ENCODE measurements around the gene TXNRD2. TPM values are rescaled to one million over a fixed set of nuclear protein-coding genes. Genes with fewer than 3 reads are reported as not detected.
"Not testable (repeated sequence)": the region's sequence is repeated elsewhere in the genome, so short reads cannot be mapped to it uniquely, and the experiment has no call there.

TXNRD2 gene
- total RNA-seq, 1 experiment from 2014 or later, result 29.5 TPM

- TF ChIP-seq SIN3A (IDR thresholded peaks at IDR 0.05; ENCODE audit: borderline replicate concordance, insufficient read depth, low read depth, low read length), result no peak
- no peak for TF ChIP-seq CTCF (IDR thresholded peaks at IDR 0.05)
- no peak for TF ChIP-seq REST (IDR thresholded peaks at IDR 0.05; ENCODE audit: insufficient read depth in 1 of 2, low read depth in 2 of 2, low read length in 1 of 2)
- no peak for TF ChIP-seq POLR2AphosphoS5 (IDR thresholded peaks at IDR 0.05; ENCODE audit: low read depth, low read length)
- no peak for TF ChIP-seq TCF7L2 (IDR thresholded peaks at IDR 0.05; ENCODE audit: low read depth, low read length)
- no peak for ATAC-seq
- Histone ChIP-seq H3K4me1 (ENCODE audit: control insufficient read depth, insufficient read depth, low read length) (no peaks in the 10 kb centered on the region), H3K9me3 (ENCODE audit: control insufficient read depth, insufficient read depth, low read depth, low read length) (no peaks in the 10 kb centered on the region), H3K27ac (ENCODE audit: low read length) (no peak overlapping the region), H3K4me3 (ENCODE audit: low read depth in 2 of 2, low read length in 2 of 2) (no peak overlapping the region), H3K36me3 (ENCODE audit: control insufficient read depth, insufficient read depth, low read length) (no peaks in the 10 kb centered on the region), H3K27me3 (ENCODE audit: control insufficient read depth, insufficient read depth, low read length) (no peaks in the 10 kb centered on the region)
- ChIA-PET CTCF (no interaction called here), POLR2A (no interaction called here)
- intact Hi-C loops (cut with micrococcal nuclease; ENCODE audit: unreplicated experiment), result no loop called here
- no peak for DNase-seq (ENCODE audit: low read depth, low spot score)
- in situ Hi-C loops (cut with HindIII; ENCODE audit: low pct_unique_long_range_greater_than_20kb, low sequenced_read_pairs), result no loop called here
- no TSS peak for BruUV-seq (replicated peaks)
Observed at GRCh38 chr22:19928207-19928606, 13.4 kb downstream of the TXNRD2 start.

GRCh38 chr22:19927696-19928095, 13.9 kb downstream of the TXNRD2 start:
- ATAC-seq (no peak), DNase-seq (ENCODE audit: low read depth, low spot score) (no peak)
- BruUV-seq (replicated peaks), result no TSS peak
- Histone ChIP-seq H3K36me3 (ENCODE audit: control insufficient read depth, insufficient read depth, low read length) (no peaks in the 10 kb centered on the region), H3K9me3 (ENCODE audit: control insufficient read depth, insufficient read depth, low read depth, low read length) (no peaks in the 10 kb centered on the region), H3K27me3 (ENCODE audit: control insufficient read depth, insufficient read depth, low read length) (no peaks in the 10 kb centered on the region), H3K4me1 (ENCODE audit: control insufficient read depth, insufficient read depth, low read length) (no peaks in the 10 kb centered on the region), H3K27ac (ENCODE audit: low read length) (no peak overlapping the region), H3K4me3 (ENCODE audit: low read depth in 2 of 2, low read length in 2 of 2) (no peak overlapping the region)
- ChIA-PET POLR2A (no interaction called here), CTCF (no interaction called here)
- no peak for TF ChIP-seq REST (IDR thresholded peaks at IDR 0.05; ENCODE audit: insufficient read depth in 1 of 2, low read depth in 2 of 2, low read length in 1 of 2)
- TF ChIP-seq CTCF (IDR thresholded peaks at IDR 0.05), result no peak
- no peak for TF ChIP-seq SIN3A (IDR thresholded peaks at IDR 0.05; ENCODE audit: borderline replicate concordance, insufficient read depth, low read depth, low read length)
- no peak for TF ChIP-seq TCF7L2 (IDR thresholded peaks at IDR 0.05; ENCODE audit: low read depth, low read length)
- TF ChIP-seq POLR2AphosphoS5 (IDR thresholded peaks at IDR 0.05; ENCODE audit: low read depth, low read length), result no peak
- in situ Hi-C loops (cut with HindIII; ENCODE audit: low pct_unique_long_range_greater_than_20kb, low sequenced_read_pairs) (no loop called here), intact Hi-C loops (cut with micrococcal nuclease; ENCODE audit: unreplicated experiment) (no loop called here)

- POLR2A ChIA-PET; H3K27me3 ChIP-seq (ENCODE audit: control insufficient read depth, insufficient read depth, low read length); ATAC-seq; DNase-seq (ENCODE audit: low read depth, low spot score); intact Hi-C loops (cut with micrococcal nuclease; ENCODE audit: unreplicated experiment); in situ Hi-C loops (cut with HindIII; ENCODE audit: low pct_unique_long_range_greater_than_20kb, low sequenced_read_pairs); CTCF ChIA-PET; H3K4me1 ChIP-seq (ENCODE audit: control insufficient read depth, insufficient read depth, low read length); H3K9me3 ChIP-seq (ENCODE audit: control insufficient read depth, insufficient read depth, low read depth, low read length); H3K4me3 ChIP-seq (ENCODE audit: low read depth in 2 of 2, low read length in 2 of 2); H3K36me3 ChIP-seq (ENCODE audit: control insufficient read depth, insufficient read depth, low read length); BruUV-seq (replicated peaks); H3K27ac ChIP-seq (ENCODE audit: low read length): not testable (repeated sequence)
Observed at GRCh38 chr22:19926028-19926427, 15.6 kb downstream of the TXNRD2 start.

All from Panc1 (cell line).